Vagina (tissue), 2 donors: ENCODE results near the gene RABL6. TPM values are rescaled to one million over a fixed set of nuclear protein-coding genes. Genes with fewer than 3 reads are reported as not detected.
"Not testable (repeated sequence)": the region's sequence is repeated elsewhere in the genome, so short reads cannot be mapped to it uniquely, and the experiment has no call there.

Experiments
- DNase-seq, 2 donors: peaks; one replicate each; pipeline ENCODE4 v3.0.0-alpha.2; 2017; ENCODE audit errors: extremely low spot score in 2 of 2
- H3K27ac ChIP-seq: fragments of 200-600 bp; sonication (generic); one replicate; pipeline ENCODE4 v1.5.1; 2019
- H3K27me3 ChIP-seq: fragments of 200-600 bp; sonication (generic); one replicate; pipeline ENCODE4 v1.5.1; 2019
- H3K36me3 ChIP-seq, 2 donors: fragments of 200-600 bp; sonication (generic); one replicate each; pipeline ENCODE4 v1.5.1; 2017 to 2019
- H3K4me1 ChIP-seq: fragments of 200-600 bp; sonication (generic); one replicate; pipeline ENCODE4 v1.5.1; 2019
- H3K4me3 ChIP-seq, 2 donors: fragments of 200-600 bp; sonication (generic); 1 replicate in 1 of 2; 2 replicates in 1 of 2; pipeline ENCODE4 v1.5.1; 2016 to 2019
- H3K9me3 ChIP-seq: fragments of 200-600 bp; sonication (generic); one replicate; pipeline ENCODE4 v1.5.1; 2019
- POLR2A ChIP-seq, 2 donors: fragments of 450-650 bp; IDR thresholded peaks; one replicate each; pipeline ENCODE4 v1.6.1; 2017; ENCODE audit warnings: antibody characterized with exemption in 2 of 2, mild to moderate bottlenecking in 2 of 2, moderate library complexity in 2 of 2
- POLR2AphosphoS5 ChIP-seq, 2 donors: sonication (generic); formaldehyde crosslinking; IDR thresholded peaks; one replicate each; pipeline ENCODE4 v1.9.0; 2017; ENCODE audit warnings: antibody characterized with exemption in 2 of 2, mild to moderate bottlenecking in 2 of 2, low read depth in 1 of 2; ENCODE audit not compliant: insufficient read depth in 1 of 2
- intact Hi-C: fragments of 100-400 bp; cut with DNase I; formaldehyde crosslinking; loops from one replicate; pipeline ENCODE4 v1.15.1; 2023
- total RNA-seq: library from RNA; depleted of rRNA; stranded (reverse); fragments of >200 nt; gene quantifications from one replicate; pipeline ENCODE4 v1.2.3, GENCODE V29; 2016
- TF ChIP-seq, protein P1 (sequence below), 3 experiments: fragments of 450-650 bp in 2 of 3; fragments of 200-600 bp in 1 of 3; sonication (generic) in 1 of 3; IDR thresholded peaks; one replicate each; pipeline ENCODE4 v1.5.1; 2017 to 2019; ENCODE audit warnings: antibody characterized with exemption in 3 of 3, mild to moderate bottlenecking in 2 of 3, moderate library complexity in 2 of 3

RABL6 gene, protein sequence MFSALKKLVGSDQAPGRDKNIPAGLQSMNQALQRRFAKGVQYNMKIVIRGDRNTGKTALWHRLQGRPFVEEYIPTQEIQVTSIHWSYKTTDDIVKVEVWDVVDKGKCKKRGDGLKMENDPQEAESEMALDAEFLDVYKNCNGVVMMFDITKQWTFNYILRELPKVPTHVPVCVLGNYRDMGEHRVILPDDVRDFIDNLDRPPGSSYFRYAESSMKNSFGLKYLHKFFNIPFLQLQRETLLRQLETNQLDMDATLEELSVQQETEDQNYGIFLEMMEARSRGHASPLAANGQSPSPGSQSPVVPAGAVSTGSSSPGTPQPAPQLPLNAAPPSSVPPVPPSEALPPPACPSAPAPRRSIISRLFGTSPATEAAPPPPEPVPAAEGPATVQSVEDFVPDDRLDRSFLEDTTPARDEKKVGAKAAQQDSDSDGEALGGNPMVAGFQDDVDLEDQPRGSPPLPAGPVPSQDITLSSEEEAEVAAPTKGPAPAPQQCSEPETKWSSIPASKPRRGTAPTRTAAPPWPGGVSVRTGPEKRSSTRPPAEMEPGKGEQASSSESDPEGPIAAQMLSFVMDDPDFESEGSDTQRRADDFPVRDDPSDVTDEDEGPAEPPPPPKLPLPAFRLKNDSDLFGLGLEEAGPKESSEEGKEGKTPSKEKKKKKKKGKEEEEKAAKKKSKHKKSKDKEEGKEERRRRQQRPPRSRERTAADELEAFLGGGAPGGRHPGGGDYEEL
- 31.7 TPM for total RNA-seq

DNA sequence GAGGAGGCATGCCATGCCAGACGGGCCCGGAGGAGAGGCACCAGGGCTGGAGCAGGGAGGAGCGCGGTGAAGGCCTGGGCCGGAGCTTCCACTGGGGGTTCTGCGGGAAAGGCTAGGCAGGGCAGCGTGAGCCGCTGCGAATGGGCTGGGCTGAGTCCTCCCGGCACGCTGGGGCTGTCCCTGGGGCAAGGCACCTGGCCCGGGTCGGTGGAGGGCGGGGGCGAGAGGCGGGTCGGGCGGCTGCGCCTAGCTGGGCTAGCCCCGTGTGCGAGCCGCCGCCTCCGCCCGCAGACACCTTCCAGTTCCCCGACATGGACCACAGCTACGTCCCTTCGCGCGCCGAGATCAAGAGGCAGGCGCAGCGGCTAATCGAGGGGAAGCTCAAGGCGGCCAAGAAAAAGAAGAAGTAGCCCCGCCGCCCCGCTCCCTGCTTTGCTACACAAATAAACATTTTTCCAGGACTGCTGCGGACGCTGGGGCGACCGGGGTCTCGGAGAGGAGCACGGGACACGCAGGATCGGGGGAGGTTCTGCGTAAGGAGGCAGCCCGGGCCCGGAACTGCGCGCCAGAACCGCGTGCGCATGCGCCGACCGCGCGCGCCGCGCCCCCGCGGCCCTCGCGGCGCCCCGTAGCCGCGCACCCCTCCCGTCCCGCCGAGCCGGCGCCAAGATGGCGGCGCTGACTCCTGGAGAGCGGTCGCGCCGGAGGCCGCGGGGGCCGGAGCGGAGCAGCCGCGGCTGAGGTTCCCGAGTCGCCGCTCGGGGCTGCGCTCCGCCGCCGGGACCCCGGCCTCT, at the start of gene RABL6:
RABL6 (plus strand) TSS at position 668 of the 794 bp plus-strand sequence. CDS start 249 bp downstream, outside the sequence.
- peak in 1 of 2 donors; percentile 93 for DNase-seq
- Histone ChIP-seq H3K27me3 (no peaks in the 10 kb centered on the region), H3K4me3 (peak within 1 kb of the TSS; percentile 92 to 95), H3K4me1 (peaks cover 52% of the 10 kb centered on the region), H3K27ac (peak within 1 kb of the TSS; percentile 82), H3K36me3 (peaks cover 0 to 3% of the 10 kb centered on the region in 2 donors), H3K9me3 (no peaks in the 10 kb centered on the region)
- intact Hi-C loops: no loop called here
- TF ChIP-seq POLR2A (IDR thresholded peaks at IDR 0.05): peak in 1 of 2 donors; percentile 58
- TF ChIP-seq, protein P1, sequence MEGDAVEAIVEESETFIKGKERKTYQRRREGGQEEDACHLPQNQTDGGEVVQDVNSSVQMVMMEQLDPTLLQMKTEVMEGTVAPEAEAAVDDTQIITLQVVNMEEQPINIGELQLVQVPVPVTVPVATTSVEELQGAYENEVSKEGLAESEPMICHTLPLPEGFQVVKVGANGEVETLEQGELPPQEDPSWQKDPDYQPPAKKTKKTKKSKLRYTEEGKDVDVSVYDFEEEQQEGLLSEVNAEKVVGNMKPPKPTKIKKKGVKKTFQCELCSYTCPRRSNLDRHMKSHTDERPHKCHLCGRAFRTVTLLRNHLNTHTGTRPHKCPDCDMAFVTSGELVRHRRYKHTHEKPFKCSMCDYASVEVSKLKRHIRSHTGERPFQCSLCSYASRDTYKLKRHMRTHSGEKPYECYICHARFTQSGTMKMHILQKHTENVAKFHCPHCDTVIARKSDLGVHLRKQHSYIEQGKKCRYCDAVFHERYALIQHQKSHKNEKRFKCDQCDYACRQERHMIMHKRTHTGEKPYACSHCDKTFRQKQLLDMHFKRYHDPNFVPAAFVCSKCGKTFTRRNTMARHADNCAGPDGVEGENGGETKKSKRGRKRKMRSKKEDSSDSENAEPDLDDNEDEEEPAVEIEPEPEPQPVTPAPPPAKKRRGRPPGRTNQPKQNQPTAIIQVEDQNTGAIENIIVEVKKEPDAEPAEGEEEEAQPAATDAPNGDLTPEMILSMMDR (IDR thresholded peaks at IDR 0.05): no peak
- peak in 1 of 2 donors; percentile 74 for TF ChIP-seq POLR2AphosphoS5 (IDR thresholded peaks at IDR 0.05; ENCODE audit: insufficient read depth in 1 of 2, low read depth in 1 of 2)

DNA sequence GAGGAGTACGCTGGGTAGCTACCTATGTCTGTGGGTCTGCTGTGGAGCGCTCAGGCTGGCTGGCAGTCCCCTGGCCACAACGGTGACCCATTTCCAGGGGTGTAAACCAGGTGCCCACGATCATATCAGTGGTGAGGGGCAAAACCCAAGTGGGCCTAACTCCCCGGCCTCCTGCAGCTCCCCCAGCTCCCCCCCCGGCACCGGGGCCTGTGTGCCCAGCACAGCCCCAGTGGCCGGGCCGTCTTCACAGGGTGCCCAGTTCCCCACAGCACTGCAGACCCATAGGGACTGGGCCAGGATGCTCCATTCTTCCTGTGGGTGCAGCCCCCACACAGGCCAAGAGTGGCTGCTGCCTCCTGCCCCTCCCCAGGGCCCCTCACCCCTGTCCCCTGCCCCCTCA, 48.7 kb upstream of the RABL6 start:
- TF ChIP-seq, protein P1 (IDR thresholded peaks at IDR 0.05): no peak
- no peak for TF ChIP-seq POLR2A (IDR thresholded peaks at IDR 0.05)
- Histone ChIP-seq H3K4me1 (peaks cover 5% of the 10 kb centered on the region), H3K27ac (no peak overlapping the region), H3K9me3 (peaks cover 6% of the 10 kb centered on the region), H3K27me3 (no peaks in the 10 kb centered on the region), H3K4me3 (no peak overlapping the region), H3K36me3 (no peaks in the 10 kb centered on the region)
- no peak for DNase-seq
- intact Hi-C loops: no loop called here

DNA sequence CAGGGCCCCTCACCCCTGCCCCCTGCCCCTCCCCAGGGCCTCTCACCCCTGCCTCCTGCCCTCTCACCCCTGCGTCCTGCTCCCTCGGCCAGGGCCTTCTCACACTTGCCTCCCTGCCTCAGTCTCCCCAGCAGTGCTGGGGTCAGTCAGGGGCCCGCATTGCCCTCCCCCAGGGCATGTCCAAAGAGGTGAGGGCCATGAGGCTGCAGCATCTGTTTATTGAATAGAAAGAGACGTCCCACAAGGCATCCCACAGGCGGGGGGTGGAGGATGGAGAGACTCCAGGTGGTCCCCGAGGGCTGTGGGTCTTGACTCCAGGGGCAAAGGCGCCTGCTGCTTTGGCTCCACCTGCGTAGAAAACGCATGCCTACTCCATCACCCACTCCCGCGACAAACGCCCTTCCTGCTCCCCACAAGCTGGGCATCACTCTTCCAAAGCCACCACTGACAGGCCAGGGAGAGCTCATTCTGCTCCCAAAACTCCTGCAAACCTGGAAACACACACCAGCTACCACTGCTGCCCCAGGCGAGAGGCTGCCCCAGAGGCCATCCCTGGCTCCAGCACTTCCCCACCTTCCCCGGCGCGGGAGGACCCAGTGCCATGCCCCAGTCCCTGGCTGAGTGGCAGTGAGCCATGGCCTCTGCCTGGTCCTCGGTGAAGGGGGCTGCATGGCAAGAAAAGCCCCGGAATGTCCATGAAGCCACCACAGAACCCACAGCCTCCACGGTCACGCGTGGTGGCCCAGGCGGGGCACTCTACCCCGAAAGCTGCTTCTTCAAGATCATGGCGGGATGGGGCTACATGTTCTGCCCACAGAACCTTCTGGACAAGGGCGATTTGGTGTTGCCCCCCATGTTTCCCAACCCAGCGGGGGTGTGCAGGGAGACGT, 48.1 kb upstream of the RABL6 start:
- TF ChIP-seq, protein P1 (IDR thresholded peaks at IDR 0.05): no peak
- TF ChIP-seq POLR2AphosphoS5 (IDR thresholded peaks at IDR 0.05; ENCODE audit: insufficient read depth in 1 of 2, low read depth in 1 of 2): no peak
- no peak for TF ChIP-seq POLR2A (IDR thresholded peaks at IDR 0.05)
- Histone ChIP-seq H3K27me3 (no peaks in the 10 kb centered on the region), H3K27ac (no peak overlapping the region), H3K36me3 (no peaks in the 10 kb centered on the region), H3K4me1 (peaks cover 5% of the 10 kb centered on the region), H3K9me3 (peaks cover 6% of the 10 kb centered on the region), H3K4me3 (no peak overlapping the region)
- no peak for DNase-seq
- intact Hi-C loops: no loop called here

DNA sequence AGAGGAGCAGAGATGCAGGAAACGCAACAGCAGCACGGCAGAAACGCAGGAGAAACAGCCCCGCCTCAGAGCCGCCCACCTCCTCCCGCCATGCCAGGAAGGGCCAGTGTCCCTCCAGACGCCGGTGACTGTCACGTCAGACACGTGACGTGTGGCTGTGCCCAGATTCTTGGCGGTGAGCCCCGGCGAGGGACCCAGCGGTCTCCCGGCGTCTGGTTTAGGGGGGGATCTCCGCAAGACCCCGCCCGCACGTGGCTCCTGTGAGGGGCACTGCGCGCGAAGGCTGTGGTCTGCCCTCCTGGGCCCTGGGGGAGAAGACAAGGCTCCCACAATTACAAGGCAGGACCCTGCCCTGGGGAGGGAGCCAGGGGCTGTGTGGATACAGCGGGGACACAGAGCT, 47.3 kb upstream of the RABL6 start:
- no peak for DNase-seq
- intact Hi-C loops: no loop called here
- peaks cover 5% of the 10 kb centered on the region for H3K4me1 ChIP-seq
- H3K36me3 ChIP-seq: no peaks in the 10 kb centered on the region
- no peak overlapping the region for H3K27ac ChIP-seq
- H3K9me3 ChIP-seq: peaks cover 6% of the 10 kb centered on the region
- no peaks in the 10 kb centered on the region for H3K27me3 ChIP-seq
- TF ChIP-seq POLR2A (IDR thresholded peaks at IDR 0.05) (no peak), POLR2AphosphoS5 (IDR thresholded peaks at IDR 0.05; ENCODE audit: insufficient read depth in 1 of 2, low read depth in 1 of 2) (no peak)
- TF ChIP-seq, protein P1 (IDR thresholded peaks at IDR 0.05): no peak
- no peak overlapping the region for H3K4me3 ChIP-seq

DNA sequence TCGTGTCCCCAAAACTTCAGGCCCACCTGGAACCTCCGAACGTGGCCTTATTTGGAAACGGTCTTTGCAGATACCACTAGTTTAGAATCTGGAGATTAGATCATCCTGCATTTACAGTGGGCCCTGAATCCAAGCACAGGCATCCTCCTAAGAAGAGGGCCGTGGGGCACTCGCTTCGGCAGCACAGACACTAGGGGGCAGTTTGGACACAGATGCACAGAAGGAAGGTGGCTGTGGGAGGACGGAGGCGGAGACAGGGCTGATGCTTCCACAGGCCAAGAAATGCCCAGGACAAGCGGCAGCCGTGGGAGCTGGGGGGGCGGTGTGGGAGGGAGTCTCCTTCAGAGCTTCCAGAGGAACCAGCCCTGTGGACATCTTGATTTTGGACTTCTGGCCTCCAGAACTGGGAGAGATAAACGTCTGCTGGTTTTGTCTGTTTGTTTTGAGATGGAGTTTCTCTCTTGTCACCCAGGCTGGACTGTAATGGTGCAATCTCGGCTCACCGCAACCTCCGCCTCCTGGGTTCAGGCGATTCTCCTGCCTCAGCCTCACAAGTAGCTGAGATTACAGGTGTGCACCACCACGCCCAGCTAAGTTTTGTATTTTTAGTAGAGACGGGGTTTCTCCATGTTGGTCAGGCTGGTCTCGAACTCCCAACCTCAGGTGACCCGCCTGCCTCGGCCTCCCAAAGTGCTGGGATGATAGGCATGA, 46.8 kb upstream of the RABL6 start:
- H3K27ac ChIP-seq, H3K27me3 ChIP-seq, H3K4me3 ChIP-seq, DNase-seq, intact Hi-C loops, H3K9me3 ChIP-seq, H3K4me1 ChIP-seq, H3K36me3 ChIP-seq: not testable (repeated sequence)
